ENCODE results near the gene PPP1R2C.
A peak's percentile ranks its signal among the peaks of the same experiment; 100 is the strongest.

Gene PPP1R2C

DNA sequence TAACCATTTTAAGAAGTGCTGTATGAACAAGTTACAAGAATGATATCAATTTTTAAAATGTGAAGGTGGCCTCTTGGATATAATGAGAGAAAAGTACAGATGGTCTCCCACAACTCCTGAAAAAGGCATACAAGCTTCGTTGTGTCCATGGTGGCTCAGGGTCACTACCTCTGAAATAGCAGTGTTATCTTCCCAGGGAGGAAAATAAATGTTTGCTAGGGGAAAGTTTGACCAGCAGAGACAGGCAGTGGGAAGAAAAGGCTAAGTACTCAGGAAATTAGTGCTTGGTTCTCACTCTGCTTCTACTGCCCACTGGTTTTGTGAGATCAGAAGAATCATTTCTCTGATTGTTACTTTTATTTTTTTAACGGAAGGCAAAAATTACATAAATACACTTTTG lies 39.4 kb downstream of the PPP1R2C start:
- in situ Hi-C loops (cut with HindIII; ENCODE audit: low pct_ligation_motif_present, low sequenced_read_pairs): no loop called here
- TF ChIP-seq CTCF (IDR thresholded peaks at IDR 0.05; ENCODE audit: low read depth, low read length, missing control alignments): no peak
- DNase-seq: no peak
- no peak overlapping the region for H3K27ac ChIP-seq
- no peak overlapping the region for H3K4me3 ChIP-seq (ENCODE audit: low read depth, low read length)
- H3K36me3 ChIP-seq (replicated peaks): no peaks in the 10 kb centered on the region
- H3K27me3 ChIP-seq (replicated peaks): no peaks in the 10 kb centered on the region

GRCh38 chrX:42735250-42735649 lies 42.7 kb downstream of the PPP1R2C start:
- in situ Hi-C loops (cut with HindIII; ENCODE audit: low pct_ligation_motif_present, low sequenced_read_pairs): no loop called here
- no peaks in the 10 kb centered on the region for H3K27me3 ChIP-seq (replicated peaks)
- H3K4me3 ChIP-seq (ENCODE audit: low read depth, low read length): no peak overlapping the region
- no peaks in the 10 kb centered on the region for H3K36me3 ChIP-seq (replicated peaks)
- DNase-seq: no peak
- TF ChIP-seq CTCF (IDR thresholded peaks at IDR 0.05; ENCODE audit: low read depth, low read length, missing control alignments): no peak
- H3K27ac ChIP-seq: no peak overlapping the region

DNA sequence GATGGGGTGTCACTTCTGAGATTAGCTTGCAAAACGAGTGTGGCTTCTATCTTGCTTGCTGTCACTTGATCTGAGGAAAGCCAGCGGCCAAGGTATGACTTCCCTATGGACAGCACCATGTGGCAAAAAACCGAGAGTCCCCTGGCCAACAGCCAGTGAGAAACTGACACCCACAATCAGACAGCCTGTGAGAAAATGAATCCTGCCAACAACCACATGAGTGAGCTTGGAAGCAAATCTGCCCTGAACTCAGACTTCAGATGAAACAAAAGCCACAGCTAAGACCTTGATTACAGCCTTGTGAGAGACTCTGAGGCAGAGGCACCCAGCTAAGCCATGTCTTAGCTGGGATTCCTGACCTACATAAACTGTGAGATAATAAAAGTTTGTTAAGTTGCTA lies 45.5 kb downstream of the PPP1R2C start:
- no peak overlapping the region for H3K4me3 ChIP-seq (ENCODE audit: low read depth, low read length)
- DNase-seq: peak; percentile 14
- TF ChIP-seq CTCF (IDR thresholded peaks at IDR 0.05; ENCODE audit: low read depth, low read length, missing control alignments): no peak
- no peak overlapping the region for H3K27ac ChIP-seq
- in situ Hi-C loops (cut with HindIII; ENCODE audit: low pct_ligation_motif_present, low sequenced_read_pairs): no loop called here
- no peaks in the 10 kb centered on the region for H3K36me3 ChIP-seq (replicated peaks)
- no peaks in the 10 kb centered on the region for H3K27me3 ChIP-seq (replicated peaks)
